Melanocyte of skin (primary cell): ENCODE data around the gene OGA. TPM values are rescaled to one million over a fixed set of nuclear protein-coding genes. Genes with fewer than 3 reads are reported as not detected.

ENCODE experiments used
- total RNA-seq, 2 donors: library from RNA; depleted of rRNA; stranded (reverse); fragments of >200 nt; gene quantifications; 2 replicates each; pipeline ENCODE4 v1.2.3, GENCODE V29; 2012

The OGA gene
- 10 to 100 TPM; 60.6 to 63.3 TPM for total RNA-seq

DNA sequence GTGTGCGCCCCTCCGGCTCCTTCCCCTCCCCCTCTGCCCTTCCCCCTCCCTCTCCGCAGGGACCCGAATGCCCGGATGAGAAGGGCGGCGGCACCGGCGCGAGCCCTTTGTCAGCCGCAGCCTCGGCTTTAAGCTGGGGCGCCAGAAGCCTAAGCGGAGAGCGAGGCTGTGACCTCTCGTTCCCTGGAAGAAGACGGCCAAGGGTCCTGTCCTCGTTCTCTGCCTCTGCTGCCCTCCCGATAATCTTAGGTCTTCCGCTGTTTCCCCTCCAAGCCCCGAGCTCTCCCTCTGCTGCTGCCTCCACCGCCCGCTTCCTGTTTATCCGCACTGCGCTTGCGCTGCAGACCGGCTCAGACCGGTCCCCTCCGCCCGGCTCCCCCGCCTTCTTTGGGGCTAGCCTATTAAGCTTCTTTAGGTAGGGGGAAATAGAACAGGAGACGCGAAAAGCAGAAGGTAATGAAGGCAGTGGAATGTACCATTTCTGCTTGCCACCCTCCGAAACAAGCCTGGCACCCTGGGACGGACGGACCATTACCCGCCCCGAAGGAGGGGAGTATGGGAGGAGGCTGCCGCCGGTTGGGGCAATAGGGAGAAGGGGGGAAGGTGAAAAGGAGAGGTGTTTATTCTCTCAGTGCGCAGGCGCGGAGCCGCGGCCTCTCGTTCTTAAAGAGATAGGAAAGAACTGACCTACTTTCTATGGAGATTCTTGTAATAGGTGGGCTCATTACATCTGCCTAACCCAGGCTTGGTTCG is at the start of gene OGA:
Gene OGA, minus strand, starts transcription at position 326 of the 753 bp plus-strand sequence. CDS start 422 bp downstream, outside the sequence.

DNA sequence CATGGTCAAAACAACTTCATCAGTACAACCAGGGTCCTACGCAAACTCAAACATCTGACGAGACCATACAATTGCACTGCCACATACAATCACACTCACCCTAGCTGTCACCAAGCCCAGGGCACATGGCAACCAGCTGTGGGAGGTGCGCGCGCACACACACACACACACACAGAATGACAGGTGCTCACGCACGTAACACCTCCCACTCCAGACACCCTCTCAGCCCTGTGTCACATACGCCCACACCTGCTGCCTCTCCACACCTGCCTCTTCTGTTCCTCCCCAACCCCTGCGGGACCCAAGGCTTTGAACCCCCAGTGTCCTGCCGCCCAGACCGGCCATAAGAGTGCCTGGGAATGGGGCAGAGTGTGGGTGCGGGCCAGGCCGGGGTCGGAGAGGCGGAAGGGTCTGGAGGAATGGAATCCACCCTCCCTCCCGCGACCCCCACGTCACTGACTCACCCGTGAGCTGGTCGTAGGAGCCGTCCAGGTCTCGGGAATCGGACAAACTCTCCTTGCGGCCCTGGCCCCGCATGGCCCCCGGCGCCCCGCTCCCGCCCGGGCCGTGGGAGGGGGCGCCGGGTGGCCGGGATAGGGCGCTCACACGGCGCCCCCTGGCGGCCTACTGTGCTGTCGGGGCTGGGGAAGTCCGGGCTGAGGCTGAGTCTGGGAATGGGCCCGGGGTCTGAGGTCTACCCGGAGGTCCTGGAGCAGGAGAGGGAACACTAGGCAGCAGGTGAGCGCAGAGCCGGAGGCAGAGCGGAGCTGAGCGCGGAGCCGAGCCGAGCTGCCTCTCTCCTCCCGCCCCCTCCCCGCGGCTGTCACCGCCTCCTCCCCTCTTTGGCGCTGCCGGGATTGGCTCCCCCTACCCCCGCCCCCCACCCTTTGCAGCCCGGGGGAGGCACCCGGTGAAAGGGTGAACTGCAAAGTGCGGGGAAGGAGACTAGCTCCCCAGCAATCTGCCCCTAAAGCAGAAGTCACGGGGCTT is 25.1 kb upstream of the OGA start, which contains the start of gene KCNIP2:
Gene KCNIP2, minus strand, starts transcription at position 769 of the 990 bp plus-strand sequence. Its CDS starts 232 bp downstream, at position 537.

DNA sequence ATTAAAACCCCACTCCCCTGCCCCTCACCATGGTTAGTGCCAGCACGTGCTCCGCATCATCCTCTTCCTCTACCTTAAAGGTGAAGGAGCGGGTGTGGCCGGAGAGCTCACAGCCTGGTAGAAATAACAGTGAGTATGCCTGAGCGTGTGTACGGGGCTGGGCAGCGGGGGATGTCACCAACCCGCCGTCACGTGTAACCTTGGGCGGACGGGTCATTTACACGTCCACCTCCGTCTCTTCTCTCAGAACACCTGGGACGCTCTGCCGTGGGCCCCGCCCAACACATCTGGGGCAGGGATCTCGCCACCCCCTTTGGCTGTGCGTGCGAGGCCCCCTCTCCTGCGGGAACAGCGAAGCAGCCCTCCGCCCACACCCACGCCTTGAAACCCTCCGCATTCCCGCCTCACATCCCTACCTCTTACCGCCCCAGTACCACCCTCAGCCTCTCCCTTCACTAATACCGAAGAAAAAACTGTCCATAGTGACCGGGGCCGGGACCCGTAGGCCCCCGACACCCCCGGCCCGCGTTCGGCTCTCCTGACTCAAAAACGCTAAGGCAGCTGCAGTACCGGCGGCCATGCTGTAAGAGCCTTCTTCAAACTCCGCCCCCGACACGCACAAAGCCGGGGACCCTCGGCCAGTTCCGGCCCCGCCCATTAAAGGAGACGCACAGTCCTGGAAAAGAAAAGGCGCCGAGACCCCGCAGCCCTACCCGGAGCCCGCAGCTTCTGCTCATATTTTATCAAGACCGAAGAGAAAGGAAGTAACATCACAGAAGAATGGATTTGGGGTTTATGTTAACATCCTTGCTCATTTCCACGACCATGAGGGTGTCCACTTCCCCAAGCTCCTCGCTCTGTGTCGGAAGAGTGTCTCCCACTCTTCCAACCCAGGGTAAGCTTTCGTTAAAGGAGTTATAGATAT is 35.2 kb downstream of the OGA start, which contains the start of gene NPM3:
Gene NPM3, minus strand, starts transcription at position 636 of the 925 bp plus-strand sequence. Its CDS starts 56 bp downstream, at position 580.

DNA sequence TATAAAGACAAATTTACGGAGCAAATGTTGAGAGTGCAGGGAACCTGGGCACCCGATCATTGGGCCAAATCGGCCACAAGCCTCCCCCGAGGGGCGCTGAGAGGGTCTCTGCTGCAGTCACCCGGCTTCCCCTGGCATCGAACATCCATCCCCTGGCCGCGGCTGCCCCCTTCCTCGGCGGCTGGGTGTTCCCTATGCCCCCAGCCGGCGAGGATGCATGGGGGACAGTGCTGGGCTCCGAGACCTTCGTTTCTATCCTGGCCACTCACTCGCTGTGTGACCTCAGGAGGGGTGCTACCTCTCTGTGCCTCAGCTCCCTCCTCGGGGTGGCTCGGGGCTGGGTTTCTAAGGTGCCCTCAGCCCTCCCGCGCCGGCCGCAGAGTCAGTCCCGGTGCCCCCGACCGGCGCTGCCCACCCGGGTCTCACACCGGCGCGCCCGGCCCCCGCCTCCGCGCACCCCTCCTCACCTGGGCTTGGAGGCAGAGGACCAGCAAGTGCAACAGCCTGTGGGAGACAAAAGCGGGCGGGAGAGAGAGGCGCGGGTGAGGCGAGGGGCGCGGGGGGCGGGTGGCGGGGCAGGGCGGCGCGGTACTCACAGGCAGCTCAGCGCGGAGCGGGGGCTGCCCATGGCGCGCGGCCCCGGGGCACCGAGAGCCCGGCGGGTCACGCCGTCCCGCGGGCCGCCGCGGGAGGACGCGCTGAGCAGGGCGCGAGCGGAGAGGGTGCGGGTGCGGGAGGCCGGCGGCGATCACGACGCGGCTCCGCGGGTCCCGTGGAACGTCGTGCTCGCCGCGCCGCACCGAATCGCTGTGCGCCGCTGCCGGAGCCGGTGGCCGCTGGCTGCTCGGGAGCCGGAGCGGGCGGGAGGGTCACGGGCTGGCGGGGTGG is 42.7 kb downstream of the OGA start, which contains the start of gene FGF8:
Gene FGF8, minus strand, starts transcription at position 842 of the 888 bp plus-strand sequence. Its CDS starts 214 bp downstream, at position 628.

Other genes with a start within 250 kb of the OGA start
- 1 to 10 TPM; 7.9 to 8.7 TPM for gene POLL, start 230.2 kb downstream of the OGA start, total RNA-seq
- gene DPCD, start 230.1 kb downstream of the OGA start, total RNA-seq, result 10 to 100 TPM; 16.2 to 20.6 TPM
- gene FBXW4, start 123.3 kb downstream of the OGA start, total RNA-seq, result 10 to 100 TPM; 20.6 to 24.6 TPM
- under 1 TPM in 1 of 2 donors, not detected in 1; 0.69 TPM for gene FGF8, start 42.3 kb downstream of the OGA start, total RNA-seq
- 100 to 1,000 TPM in 1 of 2 donors, 10 to 100 TPM in 1; 45.1 to 110 TPM for gene NPM3, start 35.0 kb downstream of the OGA start, total RNA-seq
- gene KCNIP2, start 25.4 kb upstream of the OGA start, total RNA-seq, result 1 to 10 TPM; 1.7 to 2.0 TPM
- gene ARMH3, start 237.7 kb upstream of the OGA start, total RNA-seq, result 10 to 100 TPM in 1 of 2 donors, 1 to 10 TPM in 1; 7.6 to 10.3 TPM
- gene HPS6, start 246.9 kb upstream of the OGA start, total RNA-seq, result 10 to 100 TPM; 34.8 to 41.0 TPM